H1 (cell line): ENCODE measurements around the gene ZBTB44. TPM values are rescaled to one million over a fixed set of nuclear protein-coding genes. Genes with fewer than 3 reads are reported as not detected.

Source experiments
- JUN ChIP-seq: IDR thresholded peaks from 2 replicates; pipeline ENCODE4 v1.6.1; 2011; ENCODE audit warnings: low read depth, mild to moderate bottlenecking, improper control_type of control experiment, low read length
- PHF8 ChIP-seq: fragments of 200-600 bp; sonication (generic); conservative IDR thresholded peaks from 2 replicates; pipeline ENCODE4 v1.7.1; 2012; ENCODE audit warnings: low read depth, mild to moderate bottlenecking, inconsistent platforms, low read length, moderate library complexity
- RNF2 ChIP-seq: fragments of 200-900, 300-1000 bp; sonication (generic); IDR thresholded peaks from 2 replicates; pipeline ENCODE4 v1.7.1; 2016; ENCODE audit warnings: borderline replicate concordance, low read depth, mild to moderate bottlenecking, antibody characterized with exemption, low read length; ENCODE audit not compliant: poor library complexity, severe bottlenecking; ENCODE audit errors: missing control alignments
- ZNF274 ChIP-seq: IDR thresholded peaks from 2 replicates; pipeline ENCODE4 v1.7.0; 2012; ENCODE audit warnings: low read length, borderline replicate concordance; ENCODE audit errors: extremely low read depth
- polyA plus RNA-seq, 7 experiments: library from polyadenylated mRNA; depleted of rRNA in 3 of 7; stranded (reverse) in 5 of 7; unstranded in 2 of 7; fragments of >200 nt in 5 of 7; fragments of 200-250 nt in 2 of 7; gene quantifications; 1 replicate in 5 of 7; 2 replicates in 1 of 7; 4 replicates in 1 of 7; pipeline versions ENCODE4 v1.2.1 to v1.2.3, GENCODE V29; 2011 to 2013; ENCODE audit warnings: missing spikeins in 2 of 7, mixed read lengths in 2 of 7
- total RNA-seq: library from RNA; stranded (reverse); fragmentation: NEBNext Ultra II Directional; extraction: Animal tissue kit (Norgen Biotek cat#: 25700); gene quantifications from 2 replicates; pipeline ENCODE4 v1.2.1, GENCODE V29; 2021
- TF ChIP-seq, protein P1 (sequence below): fragments of 300-600 bp; sonication (generic); IDR thresholded peaks from 2 replicates; pipeline ENCODE4 v1.7.1; 2012; ENCODE audit warnings: low read length, moderate library complexity, mild to moderate bottlenecking, inconsistent platforms; ENCODE audit not compliant: insufficient replicate concordance

ZBTB44 gene
- total and polyA plus RNA-seq, 2 of the 8 experiments (the other 6 are each of a cell fraction or from before 2014, with no cell fraction given): 37.2 to 158 TPM

DNA sequence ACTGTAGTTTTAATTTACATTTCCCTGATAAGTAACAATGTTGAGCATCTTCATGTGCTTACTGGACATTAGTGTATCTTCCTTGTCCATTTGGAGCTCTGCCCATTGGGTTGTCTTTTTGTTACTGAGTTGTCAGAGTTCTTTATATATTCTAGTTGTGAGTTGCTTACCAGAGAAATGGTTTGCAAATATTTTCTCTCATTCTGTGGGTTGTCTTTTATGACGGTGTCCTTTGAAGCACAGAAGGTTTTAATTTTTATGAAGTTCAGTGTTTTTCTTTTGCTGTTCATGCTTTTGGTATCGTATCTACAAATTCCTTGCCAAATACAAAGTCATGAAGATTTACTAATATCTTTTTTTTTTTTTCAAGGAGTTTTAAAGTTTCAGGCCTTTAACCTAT lies 42.4 kb downstream of the ZBTB44 start (continued):
- TF ChIP-seq RNF2 (no peak), ZNF274 (no peak), PHF8 (no peak), JUN (no peak)
- TF ChIP-seq, protein P1, sequence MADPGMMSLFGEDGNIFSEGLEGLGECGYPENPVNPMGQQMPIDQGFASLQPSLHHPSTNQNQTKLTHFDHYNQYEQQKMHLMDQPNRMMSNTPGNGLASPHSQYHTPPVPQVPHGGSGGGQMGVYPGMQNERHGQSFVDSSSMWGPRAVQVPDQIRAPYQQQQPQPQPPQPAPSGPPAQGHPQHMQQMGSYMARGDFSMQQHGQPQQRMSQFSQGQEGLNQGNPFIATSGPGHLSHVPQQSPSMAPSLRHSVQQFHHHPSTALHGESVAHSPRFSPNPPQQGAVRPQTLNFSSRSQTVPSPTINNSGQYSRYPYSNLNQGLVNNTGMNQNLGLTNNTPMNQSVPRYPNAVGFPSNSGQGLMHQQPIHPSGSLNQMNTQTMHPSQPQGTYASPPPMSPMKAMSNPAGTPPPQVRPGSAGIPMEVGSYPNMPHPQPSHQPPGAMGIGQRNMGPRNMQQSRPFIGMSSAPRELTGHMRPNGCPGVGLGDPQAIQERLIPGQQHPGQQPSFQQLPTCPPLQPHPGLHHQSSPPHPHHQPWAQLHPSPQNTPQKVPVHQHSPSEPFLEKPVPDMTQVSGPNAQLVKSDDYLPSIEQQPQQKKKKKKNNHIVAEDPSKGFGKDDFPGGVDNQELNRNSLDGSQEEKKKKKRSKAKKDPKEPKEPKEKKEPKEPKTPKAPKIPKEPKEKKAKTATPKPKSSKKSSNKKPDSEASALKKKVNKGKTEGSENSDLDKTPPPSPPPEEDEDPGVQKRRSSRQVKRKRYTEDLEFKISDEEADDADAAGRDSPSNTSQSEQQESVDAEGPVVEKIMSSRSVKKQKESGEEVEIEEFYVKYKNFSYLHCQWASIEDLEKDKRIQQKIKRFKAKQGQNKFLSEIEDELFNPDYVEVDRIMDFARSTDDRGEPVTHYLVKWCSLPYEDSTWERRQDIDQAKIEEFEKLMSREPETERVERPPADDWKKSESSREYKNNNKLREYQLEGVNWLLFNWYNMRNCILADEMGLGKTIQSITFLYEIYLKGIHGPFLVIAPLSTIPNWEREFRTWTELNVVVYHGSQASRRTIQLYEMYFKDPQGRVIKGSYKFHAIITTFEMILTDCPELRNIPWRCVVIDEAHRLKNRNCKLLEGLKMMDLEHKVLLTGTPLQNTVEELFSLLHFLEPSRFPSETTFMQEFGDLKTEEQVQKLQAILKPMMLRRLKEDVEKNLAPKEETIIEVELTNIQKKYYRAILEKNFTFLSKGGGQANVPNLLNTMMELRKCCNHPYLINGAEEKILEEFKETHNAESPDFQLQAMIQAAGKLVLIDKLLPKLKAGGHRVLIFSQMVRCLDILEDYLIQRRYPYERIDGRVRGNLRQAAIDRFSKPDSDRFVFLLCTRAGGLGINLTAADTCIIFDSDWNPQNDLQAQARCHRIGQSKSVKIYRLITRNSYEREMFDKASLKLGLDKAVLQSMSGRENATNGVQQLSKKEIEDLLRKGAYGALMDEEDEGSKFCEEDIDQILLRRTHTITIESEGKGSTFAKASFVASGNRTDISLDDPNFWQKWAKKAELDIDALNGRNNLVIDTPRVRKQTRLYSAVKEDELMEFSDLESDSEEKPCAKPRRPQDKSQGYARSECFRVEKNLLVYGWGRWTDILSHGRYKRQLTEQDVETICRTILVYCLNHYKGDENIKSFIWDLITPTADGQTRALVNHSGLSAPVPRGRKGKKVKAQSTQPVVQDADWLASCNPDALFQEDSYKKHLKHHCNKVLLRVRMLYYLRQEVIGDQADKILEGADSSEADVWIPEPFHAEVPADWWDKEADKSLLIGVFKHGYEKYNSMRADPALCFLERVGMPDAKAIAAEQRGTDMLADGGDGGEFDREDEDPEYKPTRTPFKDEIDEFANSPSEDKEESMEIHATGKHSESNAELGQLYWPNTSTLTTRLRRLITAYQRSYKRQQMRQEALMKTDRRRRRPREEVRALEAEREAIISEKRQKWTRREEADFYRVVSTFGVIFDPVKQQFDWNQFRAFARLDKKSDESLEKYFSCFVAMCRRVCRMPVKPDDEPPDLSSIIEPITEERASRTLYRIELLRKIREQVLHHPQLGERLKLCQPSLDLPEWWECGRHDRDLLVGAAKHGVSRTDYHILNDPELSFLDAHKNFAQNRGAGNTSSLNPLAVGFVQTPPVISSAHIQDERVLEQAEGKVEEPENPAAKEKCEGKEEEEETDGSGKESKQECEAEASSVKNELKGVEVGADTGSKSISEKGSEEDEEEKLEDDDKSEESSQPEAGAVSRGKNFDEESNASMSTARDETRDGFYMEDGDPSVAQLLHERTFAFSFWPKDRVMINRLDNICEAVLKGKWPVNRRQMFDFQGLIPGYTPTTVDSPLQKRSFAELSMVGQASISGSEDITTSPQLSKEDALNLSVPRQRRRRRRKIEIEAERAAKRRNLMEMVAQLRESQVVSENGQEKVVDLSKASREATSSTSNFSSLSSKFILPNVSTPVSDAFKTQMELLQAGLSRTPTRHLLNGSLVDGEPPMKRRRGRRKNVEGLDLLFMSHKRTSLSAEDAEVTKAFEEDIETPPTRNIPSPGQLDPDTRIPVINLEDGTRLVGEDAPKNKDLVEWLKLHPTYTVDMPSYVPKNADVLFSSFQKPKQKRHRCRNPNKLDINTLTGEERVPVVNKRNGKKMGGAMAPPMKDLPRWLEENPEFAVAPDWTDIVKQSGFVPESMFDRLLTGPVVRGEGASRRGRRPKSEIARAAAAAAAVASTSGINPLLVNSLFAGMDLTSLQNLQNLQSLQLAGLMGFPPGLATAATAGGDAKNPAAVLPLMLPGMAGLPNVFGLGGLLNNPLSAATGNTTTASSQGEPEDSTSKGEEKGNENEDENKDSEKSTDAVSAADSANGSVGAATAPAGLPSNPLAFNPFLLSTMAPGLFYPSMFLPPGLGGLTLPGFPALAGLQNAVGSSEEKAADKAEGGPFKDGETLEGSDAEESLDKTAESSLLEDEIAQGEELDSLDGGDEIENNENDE: no peak
- TF ChIP-seq, all 59 proteins: peak for 0
